Measurements from ENCODE around the gene RAD51C.

DNA sequence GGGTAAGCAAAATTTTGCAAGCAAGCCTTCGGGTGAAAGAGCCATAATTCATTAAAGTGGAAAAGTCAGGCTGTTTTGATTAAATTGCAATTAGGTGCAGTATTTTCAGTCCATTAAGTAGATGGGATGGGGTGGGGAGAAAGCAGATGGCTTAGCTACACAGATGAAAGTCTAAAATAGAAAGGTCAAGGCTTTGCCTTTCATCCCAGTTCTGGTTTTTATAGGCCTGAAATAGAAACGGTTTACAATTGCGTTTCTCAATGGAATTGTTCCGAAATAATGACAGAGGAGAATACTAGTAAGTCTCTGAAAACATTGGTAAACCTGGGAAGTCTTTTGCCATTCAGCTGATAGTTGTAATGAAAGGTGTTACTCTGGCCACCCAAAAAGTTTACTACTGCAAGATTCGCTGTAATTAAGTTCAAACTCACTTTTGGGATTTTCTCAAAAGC lies 64.8 kb downstream of the RAD51C start:
- TF ChIP-seq SPI1 (IDR thresholded peaks at IDR 0.05; ENCODE audit: low read depth, low read length) = no peak
- TF ChIP-seq POLR2AphosphoS5 (IDR thresholded peaks at IDR 0.05; ENCODE audit: low read depth, low read length) = no peak
- TF ChIP-seq POLR2A (IDR thresholded peaks at IDR 0.05; ENCODE audit: low read depth, low read length) = no peak
- TF ChIP-seq TAF1 (IDR thresholded peaks at IDR 0.05; ENCODE audit: low read depth, low read length) = no peak
- no peak for TF ChIP-seq POU2F2 (IDR thresholded peaks at IDR 0.05; ENCODE audit: low read depth, low read length)
